ENCODE data around the gene PIK3R6. TPM values are rescaled to one million over a fixed set of nuclear protein-coding genes. Genes with fewer than 3 reads are reported as not detected.

PIK3R6 gene
- total and polyA plus RNA-seq, 8 donors, result 1.6 to 4.3 (median 2.0) TPM

GRCh38 chr17:8754890-8755289 is 112.6 kb downstream of the PIK3R6 start:
- DNase-seq (no peak), ATAC-seq (no peak)
- Histone ChIP-seq H3K9me3 (no peaks in the 10 kb centered on the region), H3K27me3 (peaks cover 0 to 41% of the 10 kb centered on the region in 2 donors), H3K4me1 (no peaks in the 10 kb centered on the region), H3K36me3 (no peaks in the 10 kb centered on the region), H3K27ac (no peak overlapping the region), H3K4me3 (no peak overlapping the region)
- TF ChIP-seq CTCF (IDR thresholded peaks at IDR 0.05), result no peak
- intact Hi-C loops (cut with DNase I), result no loop called here

- Histone ChIP-seq H3K4me1 (no peaks in the 10 kb centered on the region), H3K36me3 (no peaks in the 10 kb centered on the region), H3K4me3 (no peak overlapping the region), H3K27me3 (peaks cover 0 to 37% of the 10 kb centered on the region in 2 donors), H3K27ac (no peak overlapping the region), H3K9me3 (no peaks in the 10 kb centered on the region)
- DNase-seq (no peak), ATAC-seq (peak; percentile 56)
- intact Hi-C loops (cut with DNase I), result no loop called here
- TF ChIP-seq CTCF (IDR thresholded peaks at IDR 0.05), result peak; percentile 8 to 16
Observed at GRCh38 chr17:8753976-8754440, 113.5 kb downstream of the PIK3R6 start.

- Histone ChIP-seq H3K27ac (no peak overlapping the region), H3K36me3 (no peaks in the 10 kb centered on the region), H3K27me3 (peaks cover 0 to 37% of the 10 kb centered on the region in 2 donors), H3K9me3 (no peaks in the 10 kb centered on the region), H3K4me3 (no peak overlapping the region), H3K4me1 (no peaks in the 10 kb centered on the region)
- ATAC-seq (no peak), DNase-seq (no peak)
- intact Hi-C loops (cut with DNase I), result no loop called here
- no peak for TF ChIP-seq CTCF (IDR thresholded peaks at IDR 0.05)
Observed at GRCh38 chr17:8753136-8753975, 114.1 kb downstream of the PIK3R6 start.

Other genes with a start within 250 kb of the PIK3R6 start
- gene MYH10, start 236.9 kb downstream of the PIK3R6 start, total RNA-seq, result 100 to 1,000 TPM in 1 of 2 donors, 10 to 100 TPM in 1; 70.9 to 100 TPM
- 100 to 1,000 TPM; 142 to 196 (median 155) TPM for gene MYH10, start 236.9 kb downstream of the PIK3R6 start, polyA plus RNA-seq (ENCODE audit: insufficient read length in 6 of 6)
- not detected for gene CCDC42, start 122.8 kb downstream of the PIK3R6 start, total RNA-seq
- gene CCDC42, start 122.8 kb downstream of the PIK3R6 start, polyA plus RNA-seq (ENCODE audit: insufficient read length in 6 of 6), result under 1 TPM; 0.30 to 0.67 (median 0.45) TPM
- not detected for gene SPDYE4, start 109.1 kb downstream of the PIK3R6 start, total RNA-seq
- under 1 TPM in 3 of 6 donors, not detected in 3; 0.47 to 0.67 (median 0.56) TPM for gene SPDYE4, start 109.1 kb downstream of the PIK3R6 start, polyA plus RNA-seq (ENCODE audit: insufficient read length in 6 of 6)
- 1 to 10 TPM; 1.4 to 1.6 TPM for gene MFSD6L, start 68.3 kb downstream of the PIK3R6 start, total RNA-seq
- gene MFSD6L, start 68.3 kb downstream of the PIK3R6 start, polyA plus RNA-seq (ENCODE audit: insufficient read length in 6 of 6), result under 1 TPM; 0.30 to 0.78 (median 0.55) TPM
- 10 to 100 TPM; 19.4 to 84.8 TPM for gene PIK3R5, start 98.0 kb upstream of the PIK3R6 start, total RNA-seq
- gene PIK3R5, start 98.0 kb upstream of the PIK3R6 start, polyA plus RNA-seq (ENCODE audit: insufficient read length in 6 of 6), result 1 to 10 TPM; 1.1 to 2.1 (median 1.8) TPM
- 1 to 10 TPM; 2.0 to 4.9 TPM for gene NTN1, start 153.8 kb upstream of the PIK3R6 start, total RNA-seq
- gene NTN1, start 153.8 kb upstream of the PIK3R6 start, polyA plus RNA-seq (ENCODE audit: insufficient read length in 6 of 6), result 10 to 100 TPM in 4 of 6 donors, 1 to 10 TPM in 2; 7.2 to 12.9 (median 10.4) TPM

Measured in left lung (tissue), 10 donors.